Thoracic aorta (tissue), 2 donors: ENCODE results near the gene CFAP47. TPM values are rescaled to one million over a fixed set of nuclear protein-coding genes. Genes with fewer than 3 reads are reported as not detected.
"Not testable (repeated sequence)": the region's sequence is repeated elsewhere in the genome, so short reads cannot be mapped to it uniquely, and the experiment has no call there.

Experiments used
- ATAC-seq: fragments of 150-250 bp; one replicate; pipeline ENCODE4 v1.8.0; 2017; ENCODE audit warnings: low read depth; ENCODE audit not compliant: insufficient number of reproducible peaks, low FRiP score
- DNase-seq: peaks from one replicate; pipeline ENCODE4 v3.0.0-alpha.2; 2020; ENCODE audit warnings: low spot score
- H3K27ac ChIP-seq, 2 donors: fragments of 200-600 bp; sonication (generic); 1 replicate in 1 of 2; 2 replicates in 1 of 2; pipeline ENCODE4 v1.5.1; 2016; ENCODE audit warnings: mild to moderate bottlenecking in 2 of 2, moderate library complexity in 2 of 2
- H3K27me3 ChIP-seq: fragments of 200-600 bp; sonication (generic); replicated peaks from 2 replicates; pipeline ENCODE4 v1.6.0; 2016; ENCODE audit warnings: mild to moderate bottlenecking; ENCODE audit not compliant: insufficient read depth
- H3K36me3 ChIP-seq: fragments of 200-600 bp; sonication (generic); one replicate; pipeline ENCODE4 v1.5.1; 2016
- H3K4me1 ChIP-seq, 2 donors: fragments of 200-600 bp; sonication (generic); 1 replicate in 1 of 2; 2 replicates in 1 of 2; pipeline versions ENCODE4 v1.5.1 to v1.6.0; 2016; ENCODE audit warnings: low read depth in 2 of 2, mild to moderate bottlenecking in 1 of 2; ENCODE audit not compliant: control insufficient read depth in 1 of 2
- H3K4me3 ChIP-seq: fragments of 200-600 bp; sonication (generic); 2 replicates; pipeline ENCODE4 v1.5.1; 2016; ENCODE audit warnings: mild to moderate bottlenecking
- H3K9me3 ChIP-seq: fragments of 200-600 bp; sonication (generic); 2 replicates; pipeline ENCODE4 v1.5.1; 2016
- CTCF ChIP-seq: fragments of 200-600 bp; sonication (generic); IDR thresholded peaks from one replicate; pipeline ENCODE4 v1.5.1; 2019; ENCODE audit warnings: antibody characterized with exemption
- total RNA-seq, 2 donors: library from RNA; depleted of rRNA; stranded (reverse); fragments of >200 nt; gene quantifications; one replicate each; pipeline versions ENCODE4 v1.1.0 to v1.2.3, GENCODE V29; 2016

CFAP47 gene
- total RNA-seq = not detected

- DNase-seq (no peak), ATAC-seq (no peak)
- H3K36me3 ChIP-seq = no peaks in the 10 kb centered on the region
- H3K27ac ChIP-seq = no peak within 1 kb of the TSS
- no peaks in the 10 kb centered on the region for H3K9me3 ChIP-seq
- no peaks in the 10 kb centered on the region for H3K27me3 ChIP-seq
- TF ChIP-seq CTCF = no peak
- H3K4me3 ChIP-seq = peak within 1 kb of the TSS; percentile 67
- no peaks in the 10 kb centered on the region for H3K4me1 ChIP-seq
Measured at GRCh38 chrX:35919536-35920309, at the start of gene CFAP47. CFAP47 (plus strand) TSS chrX:35919734; CDS start chrX:35919800, 66 bp downstream.

- DNase-seq (no peak), ATAC-seq (no peak)
- Histone ChIP-seq H3K27me3 (no peaks in the 10 kb centered on the region), H3K4me3 (no peak overlapping the region), H3K9me3 (no peaks in the 10 kb centered on the region), H3K4me1 (no peaks in the 10 kb centered on the region), H3K36me3 (no peaks in the 10 kb centered on the region), H3K27ac (no peak overlapping the region)
- TF ChIP-seq CTCF = no peak
Measured at GRCh38 chrX:35880601-35881000, 38.9 kb upstream of the CFAP47 start.

- no peaks in the 10 kb centered on the region for H3K4me1 ChIP-seq
- H3K27me3 ChIP-seq = no peaks in the 10 kb centered on the region
- H3K27ac ChIP-seq = no peak overlapping the region
- no peak for DNase-seq
- TF ChIP-seq CTCF = no peak
- ATAC-seq = no peak
- H3K9me3 ChIP-seq = no peaks in the 10 kb centered on the region
- H3K36me3 ChIP-seq = no peaks in the 10 kb centered on the region
- no peak overlapping the region for H3K4me3 ChIP-seq
Measured at GRCh38 chrX:35886135-35886534, 33.4 kb upstream of the CFAP47 start.

- H3K36me3 ChIP-seq = no peaks in the 10 kb centered on the region
- DNase-seq (no peak), ATAC-seq (no peak)
- H3K4me3 ChIP-seq = no peak overlapping the region
- TF ChIP-seq CTCF = peak; percentile 26
- H3K9me3 ChIP-seq = no peaks in the 10 kb centered on the region
- H3K27me3 ChIP-seq = no peaks in the 10 kb centered on the region
- H3K4me1 ChIP-seq = no peaks in the 10 kb centered on the region
- H3K27ac ChIP-seq = no peak overlapping the region
Measured at GRCh38 chrX:35890699-35891098, 28.8 kb upstream of the CFAP47 start.

- ATAC-seq, H3K36me3 ChIP-seq, H3K27me3 ChIP-seq, H3K9me3 ChIP-seq, H3K4me3 ChIP-seq, DNase-seq, H3K4me1 ChIP-seq, H3K27ac ChIP-seq: not testable (repeated sequence)
Measured at GRCh38 chrX:35986816-35987215, 67.3 kb downstream of the CFAP47 start.

GRCh38 chrX:36007207-36007606 is 87.7 kb downstream of the CFAP47 start:
- Histone ChIP-seq H3K4me1 (no peaks in the 10 kb centered on the region), H3K4me3 (no peak overlapping the region), H3K27ac (no peak overlapping the region), H3K36me3 (no peaks in the 10 kb centered on the region), H3K9me3 (no peaks in the 10 kb centered on the region), H3K27me3 (no peaks in the 10 kb centered on the region)
- no peak for DNase-seq
- no peak for TF ChIP-seq CTCF
- no peak for ATAC-seq
